ENCODE data around the gene STK10. TPM values are rescaled to one million over a fixed set of nuclear protein-coding genes. Genes with fewer than 3 reads are reported as not detected.
A peak's percentile ranks its signal among the peaks of the same experiment; 100 is the strongest.

Gene STK10
- total and polyA plus RNA-seq, 9 of the 15 experiments (the other 6 are each of a cell fraction or from before 2014, with no cell fraction given), result 0.30 to 6.7 (median 2.4) TPM

DNA sequence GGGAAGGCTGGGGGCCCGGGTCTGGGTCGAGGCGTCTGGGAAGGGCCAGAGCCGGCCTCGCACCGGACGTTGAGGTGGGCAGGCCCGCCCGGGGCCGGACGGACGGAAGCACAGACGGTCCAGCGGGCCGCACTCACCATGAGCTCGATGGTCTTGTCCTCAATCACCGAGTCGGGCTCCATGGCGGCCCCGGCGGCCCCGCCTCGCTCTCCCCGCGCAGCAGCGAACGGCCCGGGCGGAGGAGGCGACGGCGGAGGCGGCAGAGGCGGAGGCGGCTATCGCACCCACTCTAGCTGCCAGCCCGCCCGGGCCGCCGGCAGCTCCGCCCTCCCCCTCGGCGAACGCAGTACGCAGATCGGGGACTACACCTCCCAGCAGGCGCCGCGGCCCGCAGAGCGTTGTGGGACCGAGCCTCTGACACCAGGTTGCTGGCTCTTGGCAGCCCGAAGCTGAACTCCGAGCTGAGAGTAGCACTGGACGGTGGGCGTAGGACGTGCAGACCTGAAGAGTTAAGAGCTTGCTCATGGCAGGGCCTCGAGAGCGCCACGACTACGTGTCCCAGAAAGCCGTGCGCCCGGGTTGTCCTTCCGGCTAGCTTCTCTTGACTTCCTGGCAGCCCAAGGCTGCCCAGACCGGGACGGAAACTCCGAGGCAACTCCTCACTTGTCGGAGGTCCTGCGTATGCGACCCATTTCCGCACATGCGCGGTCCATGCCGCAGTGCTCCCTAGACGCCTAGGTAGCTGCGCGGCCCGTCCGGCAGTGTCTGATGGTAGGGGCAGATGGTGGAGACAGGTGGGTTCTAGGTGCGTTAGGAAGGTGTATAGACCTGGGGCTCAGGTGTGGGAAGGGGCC lies 181.5 kb downstream of the STK10 start, which contains the start of gene FBXW11 (continued):
- TF ChIP-seq, protein P1, sequence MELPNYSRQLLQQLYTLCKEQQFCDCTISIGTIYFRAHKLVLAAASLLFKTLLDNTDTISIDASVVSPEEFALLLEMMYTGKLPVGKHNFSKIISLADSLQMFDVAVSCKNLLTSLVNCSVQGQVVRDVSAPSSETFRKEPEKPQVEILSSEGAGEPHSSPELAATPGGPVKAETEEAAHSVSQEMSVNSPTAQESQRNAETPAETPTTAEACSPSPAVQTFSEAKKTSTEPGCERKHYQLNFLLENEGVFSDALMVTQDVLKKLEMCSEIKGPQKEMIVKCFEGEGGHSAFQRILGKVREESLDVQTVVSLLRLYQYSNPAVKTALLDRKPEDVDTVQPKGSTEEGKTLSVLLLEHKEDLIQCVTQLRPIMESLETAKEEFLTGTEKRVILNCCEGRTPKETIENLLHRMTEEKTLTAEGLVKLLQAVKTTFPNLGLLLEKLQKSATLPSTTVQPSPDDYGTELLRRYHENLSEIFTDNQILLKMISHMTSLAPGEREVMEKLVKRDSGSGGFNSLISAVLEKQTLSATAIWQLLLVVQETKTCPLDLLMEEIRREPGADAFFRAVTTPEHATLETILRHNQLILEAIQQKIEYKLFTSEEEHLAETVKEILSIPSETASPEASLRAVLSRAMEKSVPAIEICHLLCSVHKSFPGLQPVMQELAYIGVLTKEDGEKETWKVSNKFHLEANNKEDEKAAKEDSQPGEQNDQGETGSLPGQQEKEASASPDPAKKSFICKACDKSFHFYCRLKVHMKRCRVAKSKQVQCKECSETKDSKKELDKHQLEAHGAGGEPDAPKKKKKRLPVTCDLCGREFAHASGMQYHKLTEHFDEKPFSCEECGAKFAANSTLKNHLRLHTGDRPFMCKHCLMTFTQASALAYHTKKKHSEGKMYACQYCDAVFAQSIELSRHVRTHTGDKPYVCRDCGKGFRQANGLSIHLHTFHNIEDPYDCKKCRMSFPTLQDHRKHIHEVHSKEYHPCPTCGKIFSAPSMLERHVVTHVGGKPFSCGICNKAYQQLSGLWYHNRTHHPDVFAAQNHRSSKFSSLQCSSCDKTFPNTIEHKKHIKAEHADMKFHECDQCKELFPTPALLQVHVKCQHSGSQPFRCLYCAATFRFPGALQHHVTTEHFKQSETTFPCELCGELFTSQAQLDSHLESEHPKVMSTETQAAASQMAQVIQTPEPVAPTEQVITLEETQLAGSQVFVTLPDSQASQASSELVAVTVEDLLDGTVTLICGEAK (IDR thresholded peaks at IDR 0.05), result peak; percentile 99
- TF ChIP-seq, protein P1 (CRISPR knock-in tag; IDR thresholded peaks at IDR 0.05), result no peak
- TF ChIP-seq NR3C1 (CRISPR knock-in tag; IDR thresholded peaks at IDR 0.05), result no peak
- no peak for TF ChIP-seq SREBF2 (CRISPR knock-in tag; IDR thresholded peaks at IDR 0.05)
- TF ChIP-seq CBFA2T3 (IDR thresholded peaks at IDR 0.05), result no peak
- TF ChIP-seq CSDE1 (IDR thresholded peaks at IDR 0.05), result no peak
- TF ChIP-seq KHSRP (IDR thresholded peaks at IDR 0.05), result no peak
- TF ChIP-seq, protein P2, sequence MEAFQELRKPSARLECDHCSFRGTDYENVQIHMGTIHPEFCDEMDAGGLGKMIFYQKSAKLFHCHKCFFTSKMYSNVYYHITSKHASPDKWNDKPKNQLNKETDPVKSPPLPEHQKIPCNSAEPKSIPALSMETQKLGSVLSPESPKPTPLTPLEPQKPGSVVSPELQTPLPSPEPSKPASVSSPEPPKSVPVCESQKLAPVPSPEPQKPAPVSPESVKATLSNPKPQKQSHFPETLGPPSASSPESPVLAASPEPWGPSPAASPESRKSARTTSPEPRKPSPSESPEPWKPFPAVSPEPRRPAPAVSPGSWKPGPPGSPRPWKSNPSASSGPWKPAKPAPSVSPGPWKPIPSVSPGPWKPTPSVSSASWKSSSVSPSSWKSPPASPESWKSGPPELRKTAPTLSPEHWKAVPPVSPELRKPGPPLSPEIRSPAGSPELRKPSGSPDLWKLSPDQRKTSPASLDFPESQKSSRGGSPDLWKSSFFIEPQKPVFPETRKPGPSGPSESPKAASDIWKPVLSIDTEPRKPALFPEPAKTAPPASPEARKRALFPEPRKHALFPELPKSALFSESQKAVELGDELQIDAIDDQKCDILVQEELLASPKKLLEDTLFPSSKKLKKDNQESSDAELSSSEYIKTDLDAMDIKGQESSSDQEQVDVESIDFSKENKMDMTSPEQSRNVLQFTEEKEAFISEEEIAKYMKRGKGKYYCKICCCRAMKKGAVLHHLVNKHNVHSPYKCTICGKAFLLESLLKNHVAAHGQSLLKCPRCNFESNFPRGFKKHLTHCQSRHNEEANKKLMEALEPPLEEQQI (IDR thresholded peaks at IDR 0.05), result no peak
- peak; percentile 78 for TF ChIP-seq ATF7 (IDR thresholded peaks at IDR 0.05)
- TF ChIP-seq NFRKB (IDR thresholded peaks at IDR 0.05; ENCODE audit: low read depth), result no peak
- TF ChIP-seq ZNF24 (IDR thresholded peaks at IDR 0.05), result peak; percentile 95
- TF ChIP-seq, protein P3, sequence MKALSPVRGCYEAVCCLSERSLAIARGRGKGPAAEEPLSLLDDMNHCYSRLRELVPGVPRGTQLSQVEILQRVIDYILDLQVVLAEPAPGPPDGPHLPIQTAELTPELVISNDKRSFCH (CRISPR knock-in tag; IDR thresholded peaks at IDR 0.05), result no peak
- TF ChIP-seq, protein P3 (tag; IDR thresholded peaks at IDR 0.05), result peak; percentile 95
- peak; percentile 92 for TF ChIP-seq NCOA6 (IDR thresholded peaks at IDR 0.05)
- TF ChIP-seq GATAD2B (IDR thresholded peaks at IDR 0.05; ENCODE audit: borderline replicate concordance), result peak; percentile 64; the same call in 1 of the 2 replicates
- no peak for TF ChIP-seq KDM2B (CRISPR knock-in tag; IDR thresholded peaks at IDR 0.05)
- no peak for TF ChIP-seq SNRNP70 (optimal IDR thresholded peaks at IDR 0.05; ENCODE audit: low read depth, low read length)
- TF ChIP-seq RAD51 (IDR thresholded peaks at IDR 0.05; ENCODE audit: borderline replicate concordance, low read depth), result no peak
- peak; percentile 82 for TF ChIP-seq CTBP1 (IDR thresholded peaks at IDR 0.05; ENCODE audit: borderline replicate concordance)
